ENCODE measurements around the gene ABCG1.

Gene ABCG1

GRCh38 chr21:42324896-42325295 lies 106.0 kb downstream of the ABCG1 start:
- DNase-seq (ENCODE audit: low spot score): no peak

DNA sequence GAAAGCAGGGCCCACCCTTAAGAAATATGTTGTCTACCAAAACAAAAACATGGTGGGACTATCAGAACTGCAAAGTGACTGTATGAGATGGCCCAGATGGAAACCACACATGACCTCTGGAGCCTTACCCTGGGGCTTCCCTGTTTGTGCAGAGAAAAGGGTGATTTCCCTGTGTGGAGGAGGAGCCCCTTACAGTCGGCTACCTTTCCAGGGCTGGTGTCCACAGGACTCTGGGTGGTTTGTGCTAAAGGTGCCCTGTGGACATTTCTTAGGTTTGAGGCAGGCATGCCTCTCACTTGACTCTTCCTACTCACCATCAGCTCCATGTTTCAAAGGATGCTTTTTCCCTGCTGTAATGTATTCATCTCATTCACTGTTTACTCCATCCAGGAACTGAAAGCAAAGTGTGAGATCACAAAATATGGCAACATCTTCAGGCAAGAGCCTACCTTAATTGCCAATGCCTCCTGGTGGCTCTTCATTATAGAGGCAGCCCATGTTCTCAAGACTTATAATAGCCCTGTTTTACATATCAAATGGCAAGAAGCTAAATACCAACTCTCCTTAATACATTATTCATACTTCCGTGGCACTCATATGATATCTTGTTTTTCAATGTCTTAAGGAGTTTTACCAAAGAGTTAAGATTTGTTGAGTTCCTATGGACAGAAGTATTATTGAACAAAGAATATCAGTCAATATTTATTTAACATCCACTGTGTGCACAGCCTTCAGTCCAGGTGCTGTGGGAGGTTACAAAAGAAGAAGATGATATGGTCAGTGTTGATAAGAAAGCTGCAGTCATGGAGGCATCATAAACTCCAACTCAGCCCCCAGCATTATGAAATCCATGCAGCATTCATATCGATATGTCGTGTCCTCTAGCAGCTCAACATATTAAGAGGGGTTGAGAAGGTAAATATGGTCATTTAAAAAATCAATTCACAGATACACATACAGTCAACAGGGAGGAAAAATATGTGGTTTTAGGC lies 111.7 kb downstream of the ABCG1 start:
- peak; percentile 5 for DNase-seq (ENCODE audit: low spot score)

GRCh38 chr21:42331660-42332059 lies 112.7 kb downstream of the ABCG1 start:
- no peak for DNase-seq (ENCODE audit: low spot score)

- DNase-seq (ENCODE audit: low spot score): peak; percentile 4
Observed at GRCh38 chr21:42332557-42333317, 113.8 kb downstream of the ABCG1 start.

GRCh38 chr21:42336054-42336453 lies 117.1 kb downstream of the ABCG1 start:
- DNase-seq (ENCODE audit: low spot score): no peak

- no peak for DNase-seq (ENCODE audit: low spot score)
Observed at GRCh38 chr21:42337276-42337675, 118.3 kb downstream of the ABCG1 start.

DNA sequence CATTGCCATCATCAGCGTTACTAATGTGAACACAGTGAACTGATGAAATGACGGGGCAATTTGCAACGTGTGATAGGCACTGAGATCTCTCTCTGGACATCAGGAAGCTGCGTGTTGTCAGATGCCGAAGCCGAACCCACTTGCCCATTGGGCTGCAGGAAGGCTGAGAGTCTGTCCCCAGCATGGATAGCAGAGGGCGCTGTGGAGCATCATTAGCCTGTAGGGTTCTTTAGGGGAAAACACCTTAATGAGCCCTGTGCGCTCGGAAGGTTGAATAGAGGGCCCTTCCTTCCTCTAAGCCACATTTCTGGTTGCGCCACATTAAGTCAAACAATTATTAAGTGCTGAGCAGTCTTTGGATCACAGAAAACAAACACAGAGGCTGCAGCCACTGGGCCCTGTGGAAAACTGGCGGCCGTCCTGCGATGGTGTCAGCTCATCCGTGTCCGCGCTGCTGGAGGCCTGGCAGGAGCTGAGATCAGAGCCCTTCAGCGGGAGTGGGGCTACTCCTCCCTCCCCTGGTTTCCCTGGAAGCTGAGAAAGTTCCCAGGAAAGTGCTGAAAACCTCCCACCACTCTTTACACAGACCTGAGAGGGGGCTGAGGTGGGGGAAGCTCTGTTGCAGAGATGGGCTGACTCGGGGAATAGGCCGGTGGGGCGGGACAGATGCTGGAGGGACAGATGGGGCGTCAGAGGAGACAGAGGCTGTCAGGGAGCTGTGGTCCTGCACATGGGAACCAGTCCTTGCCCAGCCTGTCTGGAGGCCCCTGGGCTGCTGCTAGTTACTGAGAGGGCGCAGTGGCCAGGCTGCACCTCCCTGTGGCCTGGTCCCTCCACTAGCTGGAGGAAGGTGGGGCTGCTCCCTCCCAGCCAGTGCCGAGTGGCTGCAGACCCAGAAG lies 119.1 kb downstream of the ABCG1 start:
- peak; percentile 84 for DNase-seq (ENCODE audit: low spot score)

GRCh38 chr21:42338729-42339715 lies 120.1 kb downstream of the ABCG1 start:
- DNase-seq (ENCODE audit: low spot score): no peak

DNA sequence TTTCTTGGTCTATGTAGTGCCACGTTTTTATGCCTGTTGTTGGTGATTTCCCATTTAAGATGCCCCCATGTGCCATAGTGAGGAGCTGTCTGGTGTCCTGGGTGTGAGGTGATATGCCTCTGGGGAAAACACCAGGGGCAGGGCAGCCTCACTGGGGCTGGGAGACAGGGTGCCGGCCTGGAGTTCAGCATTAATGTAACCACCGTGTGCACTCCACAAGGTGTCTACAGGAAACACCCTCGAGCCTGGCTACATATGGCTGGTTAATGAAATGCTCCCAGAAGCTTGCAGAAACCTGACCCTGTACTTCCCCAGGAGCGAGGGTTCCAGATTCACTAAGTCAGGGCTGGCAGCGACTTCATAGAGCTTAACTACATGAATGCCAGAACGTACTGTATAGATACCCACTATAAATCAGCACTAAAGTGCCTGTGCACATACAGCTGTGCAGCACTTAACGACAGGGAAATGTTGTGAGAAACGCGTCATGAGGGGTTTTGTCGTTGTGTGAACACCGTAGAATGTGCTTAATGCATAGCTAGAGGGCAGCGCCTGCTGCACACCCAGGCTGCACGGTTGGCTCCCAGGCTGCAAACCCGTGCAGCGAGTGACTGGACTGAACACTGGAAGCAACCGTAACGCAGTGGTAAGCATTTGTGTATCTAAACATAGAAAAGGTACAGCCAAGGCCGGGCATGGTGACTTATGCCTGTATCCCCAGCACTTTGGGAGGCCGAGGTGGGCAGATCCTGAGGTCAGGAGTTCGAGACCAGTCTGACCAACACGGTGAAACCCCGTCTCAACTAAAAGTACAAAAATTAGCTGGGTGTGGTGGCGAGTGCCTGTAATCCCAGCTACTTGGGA lies 121.5 kb downstream of the ABCG1 start:
- no peak for DNase-seq (ENCODE audit: low spot score)

- no peak for DNase-seq (ENCODE audit: low spot score)
Observed at GRCh38 chr21:42341776-42342542, 123.0 kb downstream of the ABCG1 start.

DNA sequence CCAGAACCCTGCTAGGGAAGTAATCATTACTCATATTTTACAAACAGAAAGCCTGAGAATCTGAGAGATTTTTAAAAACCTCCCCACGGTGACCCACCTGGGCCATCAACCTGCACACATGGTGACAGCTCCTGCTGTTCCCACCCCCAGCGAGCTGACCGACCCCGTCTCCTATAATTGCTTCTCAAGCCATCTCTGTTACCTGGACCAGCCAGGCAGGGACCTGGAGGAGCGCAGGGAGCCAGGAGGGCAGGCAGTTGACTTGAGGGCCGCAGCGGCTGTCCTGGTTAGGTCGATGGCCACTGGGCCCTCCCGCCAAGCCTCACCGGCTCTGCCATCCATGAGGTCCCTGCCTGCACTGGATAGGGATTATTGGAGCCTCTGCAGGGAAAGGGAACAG lies 124.2 kb downstream of the ABCG1 start:
- DNase-seq (ENCODE audit: low spot score): no peak

GRCh38 chr21:42343556-42343955 lies 124.6 kb downstream of the ABCG1 start:
- no peak for DNase-seq (ENCODE audit: low spot score)

GRCh38 chr21:42343963-42344510 lies 125.1 kb downstream of the ABCG1 start:
- DNase-seq (ENCODE audit: low spot score): no peak

GRCh38 chr21:42344631-42345030 lies 125.7 kb downstream of the ABCG1 start:
- DNase-seq (ENCODE audit: low spot score): no peak

DNA sequence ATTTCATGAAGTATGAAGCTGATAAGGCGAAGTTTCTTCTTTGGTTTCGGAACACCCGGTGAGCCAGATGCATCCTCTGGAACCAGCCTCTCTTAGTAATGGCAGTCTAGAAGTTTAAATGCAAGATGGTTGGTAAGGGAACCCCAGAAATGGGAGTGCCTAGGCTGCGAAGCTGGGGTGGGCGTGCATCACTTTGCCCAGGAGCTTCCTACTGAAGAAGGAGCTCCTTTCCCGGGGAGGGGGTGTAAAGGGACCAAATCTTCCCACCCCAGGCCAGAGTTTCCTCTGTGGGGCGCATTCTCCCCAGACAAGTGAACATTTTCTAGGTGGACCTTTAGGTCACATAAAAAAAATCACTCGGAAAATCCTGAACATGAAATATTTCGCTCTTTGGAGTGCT lies 127.5 kb downstream of the ABCG1 start:
- no peak for DNase-seq (ENCODE audit: low spot score)
